ENCODE results near the gene TENM4.
A peak's percentile ranks its signal among the peaks of the same experiment; 100 is the strongest.

TENM4 gene

DNA sequence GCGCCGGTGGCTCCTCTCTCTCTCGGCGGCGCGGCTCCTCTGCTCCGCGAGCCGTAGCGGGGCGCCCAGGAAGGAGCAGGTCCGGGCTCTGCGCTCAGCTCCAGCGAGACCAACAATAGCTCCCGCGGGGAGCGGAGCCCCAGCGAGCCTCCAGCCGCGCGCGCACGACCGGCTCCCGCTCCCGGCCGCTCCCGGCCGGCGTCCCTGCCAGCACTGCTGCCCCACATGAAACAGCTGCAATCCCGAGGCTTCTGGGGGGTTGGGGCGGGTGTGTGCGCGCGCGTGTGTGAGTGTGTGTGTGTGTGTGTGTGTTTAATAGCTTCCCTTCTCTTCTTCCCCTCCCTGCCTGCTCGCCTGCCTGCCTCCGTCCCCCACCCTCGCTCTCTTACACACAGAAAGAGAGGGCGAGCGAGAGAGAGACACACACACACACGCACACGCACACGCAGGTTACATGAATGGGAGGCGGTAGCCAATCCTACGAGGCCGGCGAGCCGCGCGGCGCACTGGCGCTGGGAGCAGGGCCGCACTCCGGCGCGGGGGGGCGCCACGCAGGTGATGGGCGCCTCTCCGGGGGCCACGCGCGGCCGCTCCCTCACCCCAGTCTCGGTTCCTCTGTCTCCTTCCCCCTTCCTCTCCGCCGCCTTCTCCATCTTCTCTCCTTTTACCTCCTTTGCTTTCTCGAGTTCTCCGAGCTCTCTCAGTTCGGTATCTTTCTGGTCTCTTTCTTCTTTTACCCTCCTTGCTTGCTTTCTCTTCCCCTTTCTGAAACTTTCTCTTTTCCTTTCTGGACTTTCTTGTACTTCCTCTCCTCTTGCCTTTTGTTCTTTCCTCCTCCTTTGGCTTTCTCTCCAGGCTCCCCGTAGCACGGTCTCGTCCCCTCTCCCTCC, at the start of gene TENM4 (continued):
- TF ChIP-seq, protein P1, sequence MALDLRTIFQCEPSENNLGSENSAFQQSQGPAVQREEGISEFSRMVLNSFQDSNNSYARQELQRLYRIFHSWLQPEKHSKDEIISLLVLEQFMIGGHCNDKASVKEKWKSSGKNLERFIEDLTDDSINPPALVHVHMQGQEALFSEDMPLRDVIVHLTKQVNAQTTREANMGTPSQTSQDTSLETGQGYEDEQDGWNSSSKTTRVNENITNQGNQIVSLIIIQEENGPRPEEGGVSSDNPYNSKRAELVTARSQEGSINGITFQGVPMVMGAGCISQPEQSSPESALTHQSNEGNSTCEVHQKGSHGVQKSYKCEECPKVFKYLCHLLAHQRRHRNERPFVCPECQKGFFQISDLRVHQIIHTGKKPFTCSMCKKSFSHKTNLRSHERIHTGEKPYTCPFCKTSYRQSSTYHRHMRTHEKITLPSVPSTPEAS (tag by site-specific recombination; IDR thresholded peaks at IDR 0.05): peak; percentile 96
- TF ChIP-seq ZNF274 (IDR thresholded peaks at IDR 0.05; ENCODE audit: low read length) (no peak), ZNF274 (tag by site-specific recombination; IDR thresholded peaks at IDR 0.05; ENCODE audit: borderline replicate concordance) (no peak), MZF1 (tag by site-specific recombination; IDR thresholded peaks at IDR 0.05; ENCODE audit: borderline replicate concordance) (no peak), ZNF843 (tag by site-specific recombination; IDR thresholded peaks at IDR 0.05) (no peak; the same call in 1 of the 2 replicates), ZNF558 (tag by site-specific recombination; IDR thresholded peaks at IDR 0.05) (no peak), SP7 (tag by site-specific recombination; IDR thresholded peaks at IDR 0.05) (peak; percentile 49; the same call in 1 of the 2 replicates), ZFHX2 (tag by site-specific recombination; conservative IDR thresholded peaks at IDR 0.05) (peak; percentile 83), ZNF146 (tag by site-specific recombination; IDR thresholded peaks at IDR 0.05) (no peak), ZNF423 (tag by site-specific recombination; IDR thresholded peaks at IDR 0.05) (peak; percentile 54), ZNF785 (tag by site-specific recombination; IDR thresholded peaks at IDR 0.05) (peak; percentile 65; the same call in 1 of the 2 replicates), KLF1 (tag by site-specific recombination; IDR thresholded peaks at IDR 0.05) (no peak), ZNF266 (tag by site-specific recombination; IDR thresholded peaks at IDR 0.05; ENCODE audit: low read depth) (peak; percentile 12; the same call in 1 of the 2 replicates), MEIS1 (CRISPR knock-in tag; IDR thresholded peaks at IDR 0.05; ENCODE audit: borderline replicate concordance) (no peak), ZFP69B (tag by site-specific recombination; IDR thresholded peaks at IDR 0.05) (no peak)
- TF ChIP-seq, protein P2, sequence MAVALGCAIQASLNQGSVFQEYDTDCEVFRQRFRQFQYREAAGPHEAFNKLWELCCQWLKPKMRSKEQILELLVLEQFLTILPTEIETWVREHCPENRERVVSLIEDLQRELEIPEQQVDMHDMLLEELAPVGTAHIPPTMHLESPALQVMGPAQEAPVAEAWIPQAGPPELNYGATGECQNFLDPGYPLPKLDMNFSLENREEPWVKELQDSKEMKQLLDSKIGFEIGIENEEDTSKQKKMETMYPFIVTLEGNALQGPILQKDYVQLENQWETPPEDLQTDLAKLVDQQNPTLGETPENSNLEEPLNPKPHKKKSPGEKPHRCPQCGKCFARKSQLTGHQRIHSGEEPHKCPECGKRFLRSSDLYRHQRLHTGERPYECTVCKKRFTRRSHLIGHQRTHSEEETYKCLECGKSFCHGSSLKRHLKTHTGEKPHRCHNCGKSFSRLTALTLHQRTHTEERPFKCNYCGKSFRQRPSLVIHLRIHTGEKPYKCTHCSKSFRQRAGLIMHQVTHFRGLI (tag by site-specific recombination; IDR thresholded peaks at IDR 0.05): peak; percentile 32; the same call in 1 of the 2 replicates
- TF ChIP-seq, protein P3, sequence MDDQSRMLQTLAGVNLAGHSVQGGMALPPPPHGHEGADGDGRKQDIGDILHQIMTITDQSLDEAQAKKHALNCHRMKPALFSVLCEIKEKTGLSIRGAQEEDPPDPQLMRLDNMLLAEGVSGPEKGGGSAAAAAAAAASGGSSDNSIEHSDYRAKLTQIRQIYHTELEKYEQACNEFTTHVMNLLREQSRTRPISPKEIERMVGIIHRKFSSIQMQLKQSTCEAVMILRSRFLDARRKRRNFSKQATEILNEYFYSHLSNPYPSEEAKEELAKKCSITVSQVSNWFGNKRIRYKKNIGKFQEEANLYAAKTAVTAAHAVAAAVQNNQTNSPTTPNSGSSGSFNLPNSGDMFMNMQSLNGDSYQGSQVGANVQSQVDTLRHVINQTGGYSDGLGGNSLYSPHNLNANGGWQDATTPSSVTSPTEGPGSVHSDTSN (CRISPR knock-in tag; IDR thresholded peaks at IDR 0.05): 0 out of 2 replicates have a peak, but pooled peaks have one; percentile 29
- TF ChIP-seq, protein P4, sequence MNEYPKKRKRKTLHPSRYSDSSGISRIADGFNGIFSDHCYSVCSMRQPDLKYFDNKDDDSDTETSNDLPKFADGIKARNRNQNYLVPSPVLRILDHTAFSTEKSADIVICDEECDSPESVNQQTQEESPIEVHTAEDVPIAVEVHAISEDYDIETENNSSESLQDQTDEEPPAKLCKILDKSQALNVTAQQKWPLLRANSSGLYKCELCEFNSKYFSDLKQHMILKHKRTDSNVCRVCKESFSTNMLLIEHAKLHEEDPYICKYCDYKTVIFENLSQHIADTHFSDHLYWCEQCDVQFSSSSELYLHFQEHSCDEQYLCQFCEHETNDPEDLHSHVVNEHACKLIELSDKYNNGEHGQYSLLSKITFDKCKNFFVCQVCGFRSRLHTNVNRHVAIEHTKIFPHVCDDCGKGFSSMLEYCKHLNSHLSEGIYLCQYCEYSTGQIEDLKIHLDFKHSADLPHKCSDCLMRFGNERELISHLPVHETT (tag by site-specific recombination; IDR thresholded peaks at IDR 0.05): no peak
- TF ChIP-seq, protein P5, sequence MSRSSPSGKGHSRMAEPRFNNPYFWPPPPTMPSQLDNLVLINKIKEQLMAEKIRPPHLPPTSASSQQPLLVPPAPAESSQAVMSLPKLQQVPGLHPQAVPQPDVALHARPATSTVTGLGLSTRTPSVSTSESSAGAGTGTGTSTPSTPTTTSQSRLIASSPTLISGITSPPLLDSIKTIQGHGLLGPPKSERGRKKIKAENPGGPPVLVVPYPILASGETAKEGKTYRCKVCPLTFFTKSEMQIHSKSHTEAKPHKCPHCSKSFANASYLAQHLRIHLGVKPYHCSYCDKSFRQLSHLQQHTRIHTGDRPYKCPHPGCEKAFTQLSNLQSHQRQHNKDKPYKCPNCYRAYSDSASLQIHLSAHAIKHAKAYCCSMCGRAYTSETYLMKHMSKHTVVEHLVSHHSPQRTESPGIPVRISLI (tag by site-specific recombination; IDR thresholded peaks at IDR 0.05): no peak
- TF ChIP-seq, protein P6, sequence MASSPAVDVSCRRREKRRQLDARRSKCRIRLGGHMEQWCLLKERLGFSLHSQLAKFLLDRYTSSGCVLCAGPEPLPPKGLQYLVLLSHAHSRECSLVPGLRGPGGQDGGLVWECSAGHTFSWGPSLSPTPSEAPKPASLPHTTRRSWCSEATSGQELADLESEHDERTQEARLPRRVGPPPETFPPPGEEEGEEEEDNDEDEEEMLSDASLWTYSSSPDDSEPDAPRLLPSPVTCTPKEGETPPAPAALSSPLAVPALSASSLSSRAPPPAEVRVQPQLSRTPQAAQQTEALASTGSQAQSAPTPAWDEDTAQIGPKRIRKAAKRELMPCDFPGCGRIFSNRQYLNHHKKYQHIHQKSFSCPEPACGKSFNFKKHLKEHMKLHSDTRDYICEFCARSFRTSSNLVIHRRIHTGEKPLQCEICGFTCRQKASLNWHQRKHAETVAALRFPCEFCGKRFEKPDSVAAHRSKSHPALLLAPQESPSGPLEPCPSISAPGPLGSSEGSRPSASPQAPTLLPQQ (tag by site-specific recombination; IDR thresholded peaks at IDR 0.05): peak; percentile 34; the same call in 1 of the 2 replicates
- TF ChIP-seq, protein P7, sequence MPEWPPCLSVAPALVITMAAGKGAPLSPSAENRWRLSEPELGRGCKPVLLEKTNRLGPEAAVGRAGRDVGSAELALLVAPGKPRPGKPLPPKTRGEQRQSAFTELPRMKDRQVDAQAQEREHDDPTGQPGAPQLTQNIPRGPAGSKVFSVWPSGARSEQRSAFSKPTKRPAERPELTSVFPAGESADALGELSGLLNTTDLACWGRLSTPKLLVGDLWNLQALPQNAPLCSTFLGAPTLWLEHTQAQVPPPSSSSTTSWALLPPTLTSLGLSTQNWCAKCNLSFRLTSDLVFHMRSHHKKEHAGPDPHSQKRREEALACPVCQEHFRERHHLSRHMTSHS (tag by site-specific recombination; IDR thresholded peaks at IDR 0.05): no peak
- TF ChIP-seq, protein P8, sequence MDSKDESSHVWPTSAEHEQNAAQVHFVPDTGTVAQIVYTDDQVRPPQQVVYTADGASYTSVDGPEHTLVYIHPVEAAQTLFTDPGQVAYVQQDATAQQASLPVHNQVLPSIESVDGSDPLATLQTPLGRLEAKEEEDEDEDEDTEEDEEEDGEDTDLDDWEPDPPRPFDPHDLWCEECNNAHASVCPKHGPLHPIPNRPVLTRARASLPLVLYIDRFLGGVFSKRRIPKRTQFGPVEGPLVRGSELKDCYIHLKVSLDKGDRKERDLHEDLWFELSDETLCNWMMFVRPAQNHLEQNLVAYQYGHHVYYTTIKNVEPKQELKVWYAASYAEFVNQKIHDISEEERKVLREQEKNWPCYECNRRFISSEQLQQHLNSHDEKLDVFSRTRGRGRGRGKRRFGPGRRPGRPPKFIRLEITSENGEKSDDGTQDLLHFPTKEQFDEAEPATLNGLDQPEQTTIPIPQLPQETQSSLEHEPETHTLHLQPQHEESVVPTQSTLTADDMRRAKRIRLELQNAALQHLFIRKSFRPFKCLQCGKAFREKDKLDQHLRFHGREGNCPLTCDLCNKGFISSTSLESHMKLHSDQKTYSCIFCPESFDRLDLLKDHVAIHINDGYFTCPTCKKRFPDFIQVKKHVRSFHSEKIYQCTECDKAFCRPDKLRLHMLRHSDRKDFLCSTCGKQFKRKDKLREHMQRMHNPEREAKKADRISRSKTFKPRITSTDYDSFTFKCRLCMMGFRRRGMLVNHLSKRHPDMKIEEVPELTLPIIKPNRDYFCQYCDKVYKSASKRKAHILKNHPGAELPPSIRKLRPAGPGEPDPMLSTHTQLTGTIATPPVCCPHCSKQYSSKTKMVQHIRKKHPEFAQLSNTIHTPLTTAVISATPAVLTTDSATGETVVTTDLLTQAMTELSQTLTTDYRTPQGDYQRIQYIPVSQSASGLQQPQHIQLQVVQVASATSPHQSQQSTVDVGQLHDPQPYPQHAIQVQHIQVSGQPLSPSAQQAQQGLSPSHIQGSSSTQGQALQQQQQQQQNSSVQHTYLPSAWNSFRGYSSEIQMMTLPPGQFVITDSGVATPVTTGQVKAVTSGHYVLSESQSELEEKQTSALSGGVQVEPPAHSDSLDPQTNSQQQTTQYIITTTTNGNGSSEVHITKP (tag by site-specific recombination; IDR thresholded peaks at IDR 0.05): peak; percentile 25; the same call in 1 of the 2 replicates
- TF ChIP-seq, protein P9, sequence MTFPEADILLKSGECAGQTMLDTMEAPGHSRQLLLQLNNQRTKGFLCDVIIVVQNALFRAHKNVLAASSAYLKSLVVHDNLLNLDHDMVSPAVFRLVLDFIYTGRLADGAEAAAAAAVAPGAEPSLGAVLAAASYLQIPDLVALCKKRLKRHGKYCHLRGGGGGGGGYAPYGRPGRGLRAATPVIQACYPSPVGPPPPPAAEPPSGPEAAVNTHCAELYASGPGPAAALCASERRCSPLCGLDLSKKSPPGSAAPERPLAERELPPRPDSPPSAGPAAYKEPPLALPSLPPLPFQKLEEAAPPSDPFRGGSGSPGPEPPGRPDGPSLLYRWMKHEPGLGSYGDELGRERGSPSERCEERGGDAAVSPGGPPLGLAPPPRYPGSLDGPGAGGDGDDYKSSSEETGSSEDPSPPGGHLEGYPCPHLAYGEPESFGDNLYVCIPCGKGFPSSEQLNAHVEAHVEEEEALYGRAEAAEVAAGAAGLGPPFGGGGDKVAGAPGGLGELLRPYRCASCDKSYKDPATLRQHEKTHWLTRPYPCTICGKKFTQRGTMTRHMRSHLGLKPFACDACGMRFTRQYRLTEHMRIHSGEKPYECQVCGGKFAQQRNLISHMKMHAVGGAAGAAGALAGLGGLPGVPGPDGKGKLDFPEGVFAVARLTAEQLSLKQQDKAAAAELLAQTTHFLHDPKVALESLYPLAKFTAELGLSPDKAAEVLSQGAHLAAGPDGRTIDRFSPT (tag by site-specific recombination; IDR thresholded peaks at IDR 0.05): no peak
